GM12878 (cell line): ENCODE measurements around the gene CNKSR3. TPM values are rescaled to one million over a fixed set of nuclear protein-coding genes. Genes with fewer than 3 reads are reported as not detected.

Source experiments
- ATAC-seq: fragments of 200-7000 bp; cut with Tn5 transposase; 3 replicates; pipeline ENCODE4 v1.9.1; 2020; ENCODE audit warnings: mild to moderate bottlenecking, moderate library complexity
- BruUV-seq: library from RNA; stranded (reverse); fragments of 400-500 nt; replicated peaks from 2 replicates; lab custom pipeline; 2021; lab: Mats Ljungman, UMichigan
- CTCF ChIA-PET: fragments of 300-600 bp; sonication (Branson Sonifier 250); formaldehyde crosslinking; extraction: SDS; loops from one replicate; lab custom pipeline; 2021; ENCODE audit warnings: inconsistent platforms; lab: Yijun Ruan, JAX
- POLR2A ChIA-PET: fragments of 350-600 bp; formaldehyde crosslinking; extraction: SDS; loops from one replicate; lab custom pipeline; 2021; ENCODE audit warnings: inconsistent platforms; lab: Charles Lee
- RAD21 ChIA-PET: fragments of 300-600 bp; sonication (Branson Sonifier 250); formaldehyde crosslinking; loops from one replicate; lab custom pipeline; 2023; ENCODE audit warnings: antibody characterized with exemption; ENCODE audit not compliant: unreplicated experiment; lab: Charles Lee
- SMC1A ChIA-PET: fragments of 300-600 bp; sonication (Branson Sonifier 250); formaldehyde crosslinking; loops from one replicate; lab custom pipeline; 2023; ENCODE audit not compliant: unreplicated experiment, uncharacterized antibody; lab: Charles Lee
- DNase-seq: peaks from one replicate; pipeline ENCODE4 v3.0.0-alpha.2; 2011; ENCODE audit warnings: low read depth, low spot score
- FAIRE-seq: peaks from 3 replicates; lab custom pipeline; 2011; peaks lifted over from hg19 to GRCh38; lab: Jason Lieb, UNC
- H2AFZ ChIP-seq: 2 replicates; pipeline ENCODE4 v1.6.0; 2011; ENCODE audit warnings: low read depth, low read length, control low read depth; ENCODE audit not compliant: control insufficient read depth
- H3K27ac ChIP-seq: 2 replicates; pipeline ENCODE4 v1.5.1; 2011; ENCODE audit warnings: control low read depth; ENCODE audit not compliant: control insufficient read depth, insufficient read depth
- H3K27me3 ChIP-seq, 2 experiments: replicated peaks in 1 of 2; 2 replicates each; pipeline versions ENCODE4 v1.6.0 to v1.6.1; 2011; ENCODE audit warnings: low read length in 1 of 2; ENCODE audit not compliant: control insufficient read depth in 2 of 2, insufficient read depth in 2 of 2
- H3K36me3 ChIP-seq, 2 experiments: 2 replicates each; pipeline ENCODE4 v1.5.1; 2011; ENCODE audit warnings: low read length in 1 of 2; ENCODE audit not compliant: control insufficient read depth in 2 of 2, insufficient read depth in 2 of 2
- H3K4me1 ChIP-seq: 2 replicates; pipeline ENCODE4 v1.6.1; 2011; ENCODE audit warnings: mild to moderate bottlenecking, low read length, moderate library complexity, mixed read lengths; ENCODE audit not compliant: control insufficient read depth, insufficient read depth
- H3K4me2 ChIP-seq: 2 replicates; pipeline ENCODE4 v1.6.0; 2011; ENCODE audit warnings: control low read depth; ENCODE audit not compliant: control insufficient read depth, insufficient read depth
- H3K4me3 ChIP-seq: fragments of 200-600 bp; sonication (generic); 2 replicates; pipeline ENCODE4 v1.5.1; 2016
- H3K79me2 ChIP-seq: 2 replicates; pipeline ENCODE4 v1.6.0; 2011; ENCODE audit warnings: low read length; ENCODE audit not compliant: control insufficient read depth, insufficient read depth
- H3K9ac ChIP-seq: 2 replicates; pipeline ENCODE4 v1.8.0; 2011; ENCODE audit warnings: low read length, control low read depth, mixed read lengths; ENCODE audit not compliant: control insufficient read depth, insufficient read depth
- H3K9me3 ChIP-seq: replicated peaks from 3 replicates; pipeline ENCODE4 v1.5.1; 2011; ENCODE audit warnings: mild to moderate bottlenecking, low read length; ENCODE audit not compliant: control insufficient read depth, insufficient read depth
- H4K20me1 ChIP-seq: 2 replicates; pipeline ENCODE4 v1.6.0; 2011; ENCODE audit not compliant: control insufficient read depth, insufficient read depth
- BRCA1 ChIP-seq: IDR thresholded peaks from 2 replicates; pipeline ENCODE4 v1.6.1; 2011; ENCODE audit warnings: low read depth, low read length, improper control_type of control experiment
- IKZF2 ChIP-seq, 2 experiments: fragments of 450-650 bp; IDR thresholded peaks; 2 replicates each; pipeline ENCODE4 v1.6.1; 2017; ENCODE audit warnings: mild to moderate bottlenecking in 2 of 2, moderate library complexity in 2 of 2
- SMAD1 ChIP-seq: fragments of 450-650 bp; IDR thresholded peaks from 2 replicates; pipeline ENCODE4 v1.6.1; 2018; ENCODE audit warnings: mild to moderate bottlenecking, low read depth; ENCODE audit not compliant: partially characterized antibody
- YBX1 ChIP-seq: fragments of 450-650 bp; IDR thresholded peaks from 2 replicates; pipeline ENCODE4 v1.6.1; 2016; ENCODE audit warnings: antibody characterized with exemption
- WGBS: methylation state at CpG from one replicate; pipeline ENCODE4 v1.1.6; 2016; ENCODE audit warnings: low lambda C conversion rate; ENCODE audit not compliant: insufficient replicate concordance, insufficient coverage; ENCODE audit errors: missing lambda C conversion rate; 5-methylcytosine and 5-hydroxymethylcytosine counted together
- in situ Hi-C: fragments of 300-500 bp; cut with MboI; formaldehyde crosslinking; loops from 9 replicates; pipeline ENCODE4 v1.14.3; 2018; ENCODE audit warnings: mixed read lengths
- intact Hi-C: fragments of 100-400 bp; cut with micrococcal nuclease; formaldehyde crosslinking; loops from one replicate; pipeline ENCODE4 v1.14.2; 2022; ENCODE audit not compliant: unreplicated experiment
- polyA plus RNA-seq, 11 experiments: library from polyadenylated mRNA; depleted of rRNA in 4 of 11; unstranded in 6 of 11; stranded (reverse) in 5 of 11; fragments of >200 nt; fragmentation: Nextera tagmentation in 4 of 11; fragmentation: Illumina TruSeq in 1 of 11; extraction: Ambion mirVana in 4 of 11; extraction: Trizol in 1 of 11; gene quantifications; 1 replicate in 1 of 11; 2 replicates in 10 of 11; pipeline versions ENCODE4 v1.2.1 to v1.2.3, GENCODE V29; 2011 to 2016; ENCODE audit warnings: inconsistent platforms in 2 of 11, missing spikeins in 2 of 11, low read depth in 1 of 11
- total RNA-seq, 4 experiments: library from RNA; depleted of rRNA in 3 of 4; stranded (reverse); fragments of >200 nt in 3 of 4; fragmentation: Illumina TruSeq in 1 of 4; extraction: Trizol in 1 of 4; gene quantifications; 2 replicates each; pipeline versions ENCODE4 v1.2.1 to v1.2.3, GENCODE V29; 2013 to 2021
- TF ChIP-seq, protein P1 (sequence below): fragments of 450-650 bp; IDR thresholded peaks from 2 replicates; pipeline ENCODE4 v1.6.1; 2017; ENCODE audit warnings: mild to moderate bottlenecking, moderate library complexity
- TF ChIP-seq, protein P2 (sequence below): fragments of 450-650 bp; formaldehyde crosslinking; IDR thresholded peaks from 2 replicates; pipeline ENCODE4 v1.5.0; 2022; ENCODE audit warnings: mild to moderate bottlenecking, missing genetic modification characterization

The CNKSR3 gene
- total and polyA plus RNA-seq, 10 of the 15 experiments (the other 5 are each of a cell fraction or from before 2014, with no cell fraction given): under 0.01 to 0.48 (median 0.12) TPM; not detected in 2

DNA sequence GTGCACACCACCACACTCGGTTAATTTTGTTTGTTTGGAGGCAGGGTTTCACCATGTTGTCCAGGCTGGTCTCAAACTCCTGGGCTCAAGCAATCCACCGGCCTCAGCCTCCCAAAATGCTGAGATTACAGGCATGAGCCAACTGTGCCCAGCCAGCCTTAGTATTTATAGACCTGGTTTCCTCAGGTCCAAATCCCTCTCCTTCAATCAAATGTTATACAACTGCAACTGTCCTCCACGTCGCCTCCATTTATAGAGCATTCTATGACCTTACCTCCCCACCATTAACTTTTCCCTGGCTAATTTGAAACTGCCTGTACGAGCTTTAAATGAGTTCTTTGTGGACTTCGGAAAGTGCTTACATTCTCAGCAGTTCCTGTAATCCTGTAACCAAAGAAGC lies 114.6 kb downstream of the CNKSR3 start:
- ChIA-PET POLR2A (no interaction called here), CTCF (no interaction called here), SMC1A (no interaction called here), RAD21 (no interaction called here)
- intact Hi-C loops (no loop called here), in situ Hi-C loops (no loop called here)
- Histone ChIP-seq H2AFZ (no peak overlapping the region), H3K79me2 (no peaks in the 10 kb centered on the region), H3K4me3 (no peak overlapping the region), H3K27me3 (peaks cover 0 to 2% of the 10 kb centered on the region in 2 experiments; a peak in 1 of 4 replicates), H3K4me2 (no peak overlapping the region), H3K9ac (no peak overlapping the region), H3K36me3 (no peaks in the 10 kb centered on the region), H4K20me1 (no peaks in the 10 kb centered on the region), H3K27ac (no peak overlapping the region), H3K9me3 (no peaks in the 10 kb centered on the region), H3K4me1 (no peaks in the 10 kb centered on the region)
- DNase-seq (no peak), FAIRE-seq (no peak), ATAC-seq (no peak)
- TF ChIP-seq IKZF2 (IDR thresholded peaks at IDR 0.05): no peak
- TF ChIP-seq SMAD1: no peak
- no peak for TF ChIP-seq BRCA1
- TF ChIP-seq, protein P1, sequence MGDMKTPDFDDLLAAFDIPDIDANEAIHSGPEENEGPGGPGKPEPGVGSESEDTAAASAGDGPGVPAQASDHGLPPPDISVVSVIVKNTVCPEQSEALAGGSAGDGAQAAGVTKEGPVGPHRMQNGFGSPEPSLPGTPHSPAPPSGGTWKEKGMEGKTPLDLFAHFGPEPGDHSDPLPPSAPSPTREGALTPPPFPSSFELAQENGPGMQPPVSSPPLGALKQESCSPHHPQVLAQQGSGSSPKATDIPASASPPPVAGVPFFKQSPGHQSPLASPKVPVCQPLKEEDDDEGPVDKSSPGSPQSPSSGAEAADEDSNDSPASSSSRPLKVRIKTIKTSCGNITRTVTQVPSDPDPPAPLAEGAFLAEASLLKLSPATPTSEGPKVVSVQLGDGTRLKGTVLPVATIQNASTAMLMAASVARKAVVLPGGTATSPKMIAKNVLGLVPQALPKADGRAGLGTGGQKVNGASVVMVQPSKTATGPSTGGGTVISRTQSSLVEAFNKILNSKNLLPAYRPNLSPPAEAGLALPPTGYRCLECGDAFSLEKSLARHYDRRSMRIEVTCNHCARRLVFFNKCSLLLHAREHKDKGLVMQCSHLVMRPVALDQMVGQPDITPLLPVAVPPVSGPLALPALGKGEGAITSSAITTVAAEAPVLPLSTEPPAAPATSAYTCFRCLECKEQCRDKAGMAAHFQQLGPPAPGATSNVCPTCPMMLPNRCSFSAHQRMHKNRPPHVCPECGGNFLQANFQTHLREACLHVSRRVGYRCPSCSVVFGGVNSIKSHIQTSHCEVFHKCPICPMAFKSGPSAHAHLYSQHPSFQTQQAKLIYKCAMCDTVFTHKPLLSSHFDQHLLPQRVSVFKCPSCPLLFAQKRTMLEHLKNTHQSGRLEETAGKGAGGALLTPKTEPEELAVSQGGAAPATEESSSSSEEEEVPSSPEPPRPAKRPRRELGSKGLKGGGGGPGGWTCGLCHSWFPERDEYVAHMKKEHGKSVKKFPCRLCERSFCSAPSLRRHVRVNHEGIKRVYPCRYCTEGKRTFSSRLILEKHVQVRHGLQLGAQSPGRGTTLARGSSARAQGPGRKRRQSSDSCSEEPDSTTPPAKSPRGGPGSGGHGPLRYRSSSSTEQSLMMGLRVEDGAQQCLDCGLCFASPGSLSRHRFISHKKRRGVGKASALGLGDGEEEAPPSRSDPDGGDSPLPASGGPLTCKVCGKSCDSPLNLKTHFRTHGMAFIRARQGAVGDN: no peak
- TF ChIP-seq, protein P2, sequence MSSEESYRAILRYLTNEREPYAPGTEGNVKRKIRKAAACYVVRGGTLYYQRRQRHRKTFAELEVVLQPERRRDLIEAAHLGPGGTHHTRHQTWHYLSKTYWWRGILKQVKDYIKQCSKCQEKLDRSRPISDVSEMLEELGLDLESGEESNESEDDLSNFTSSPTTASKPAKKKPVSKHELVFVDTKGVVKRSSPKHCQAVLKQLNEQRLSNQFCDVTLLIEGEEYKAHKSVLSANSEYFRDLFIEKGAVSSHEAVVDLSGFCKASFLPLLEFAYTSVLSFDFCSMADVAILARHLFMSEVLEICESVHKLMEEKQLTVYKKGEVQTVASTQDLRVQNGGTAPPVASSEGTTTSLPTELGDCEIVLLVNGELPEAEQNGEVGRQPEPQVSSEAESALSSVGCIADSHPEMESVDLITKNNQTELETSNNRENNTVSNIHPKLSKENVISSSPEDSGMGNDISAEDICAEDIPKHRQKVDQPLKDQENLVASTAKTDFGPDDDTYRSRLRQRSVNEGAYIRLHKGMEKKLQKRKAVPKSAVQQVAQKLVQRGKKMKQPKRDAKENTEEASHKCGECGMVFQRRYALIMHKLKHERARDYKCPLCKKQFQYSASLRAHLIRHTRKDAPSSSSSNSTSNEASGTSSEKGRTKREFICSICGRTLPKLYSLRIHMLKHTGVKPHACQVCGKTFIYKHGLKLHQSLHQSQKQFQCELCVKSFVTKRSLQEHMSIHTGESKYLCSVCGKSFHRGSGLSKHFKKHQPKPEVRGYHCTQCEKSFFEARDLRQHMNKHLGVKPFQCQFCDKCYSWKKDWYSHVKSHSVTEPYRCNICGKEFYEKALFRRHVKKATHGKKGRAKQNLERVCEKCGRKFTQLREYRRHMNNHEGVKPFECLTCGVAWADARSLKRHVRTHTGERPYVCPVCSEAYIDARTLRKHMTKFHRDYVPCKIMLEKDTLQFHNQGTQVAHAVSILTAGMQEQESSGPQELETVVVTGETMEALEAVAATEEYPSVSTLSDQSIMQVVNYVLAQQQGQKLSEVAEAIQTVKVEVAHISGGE (CRISPR knock-in tag): no peak
- no peak for TF ChIP-seq YBX1
- WGBS: 36% methylated on average over 6 of the region's 6 CpGs
- BruUV-seq: no TSS peak
